HG03103 (cell line): ENCODE measurements around the gene RPL22.
"Not testable (repeated sequence)": the region's sequence is repeated elsewhere in the genome, so short reads cannot be mapped to it uniquely, and the experiment has no call there.

Experiments used
- ATAC-seq: cut with Tn5 transposase; IDR thresholded peaks from one replicate; pipeline ENCODE4 v1.9.1; 2021; ENCODE audit warnings: low read depth; ENCODE audit not compliant: unreplicated experiment

RPL22 gene

GRCh38 chr1:6234502-6235295 lies 35.3 kb upstream of the RPL22 start:
- no peak for ATAC-seq

- no peak for ATAC-seq
Observed at GRCh38 chr1:6233376-6233775, 34.0 kb upstream of the RPL22 start.

GRCh38 chr1:6225651-6226050 lies 26.3 kb upstream of the RPL22 start:
- no peak for ATAC-seq

- no peak for ATAC-seq
Observed at GRCh38 chr1:6224718-6225117, 25.3 kb upstream of the RPL22 start.

GRCh38 chr1:6223617-6224016 lies 24.2 kb upstream of the RPL22 start:
- ATAC-seq: no peak

- ATAC-seq: no peak
Observed at GRCh38 chr1:6222636-6223035, 23.2 kb upstream of the RPL22 start.

GRCh38 chr1:6221210-6221784 lies 21.9 kb upstream of the RPL22 start:
- no peak for ATAC-seq

GRCh38 chr1:6220236-6220635 lies 20.8 kb upstream of the RPL22 start:
- ATAC-seq: no peak

GRCh38 chr1:6219641-6220040 lies 20.2 kb upstream of the RPL22 start:
- not testable (repeated sequence) for ATAC-seq

- ATAC-seq: no peak
Observed at GRCh38 chr1:6218375-6219164, 19.2 kb upstream of the RPL22 start.

GRCh38 chr1:6212193-6212959 lies 13.0 kb upstream of the RPL22 start:
- no peak for ATAC-seq

GRCh38 chr1:6211731-6212130 lies 12.3 kb upstream of the RPL22 start:
- ATAC-seq: no peak

- no peak for ATAC-seq
Observed at GRCh38 chr1:6210591-6211355, 11.4 kb upstream of the RPL22 start.

GRCh38 chr1:6209661-6210580 lies 10.5 kb upstream of the RPL22 start:
- ATAC-seq: no peak

- ATAC-seq: no peak
Observed at GRCh38 chr1:6208723-6209660, 9.6 kb upstream of the RPL22 start.

- ATAC-seq: no peak
Observed at GRCh38 chr1:6207921-6208320, 8.5 kb upstream of the RPL22 start.

GRCh38 chr1:6207075-6207885 lies 7.9 kb upstream of the RPL22 start:
- no peak for ATAC-seq
